ENCODE measurements around the gene UST. TPM values are rescaled to one million over a fixed set of nuclear protein-coding genes. Genes with fewer than 3 reads are reported as not detected.
"Not testable (repeated sequence)": the region's sequence is repeated elsewhere in the genome, so short reads cannot be mapped to it uniquely, and the experiment has no call there.

Gene UST
- polyA plus RNA-seq, 1 experiment, result 21.4 TPM

DNA sequence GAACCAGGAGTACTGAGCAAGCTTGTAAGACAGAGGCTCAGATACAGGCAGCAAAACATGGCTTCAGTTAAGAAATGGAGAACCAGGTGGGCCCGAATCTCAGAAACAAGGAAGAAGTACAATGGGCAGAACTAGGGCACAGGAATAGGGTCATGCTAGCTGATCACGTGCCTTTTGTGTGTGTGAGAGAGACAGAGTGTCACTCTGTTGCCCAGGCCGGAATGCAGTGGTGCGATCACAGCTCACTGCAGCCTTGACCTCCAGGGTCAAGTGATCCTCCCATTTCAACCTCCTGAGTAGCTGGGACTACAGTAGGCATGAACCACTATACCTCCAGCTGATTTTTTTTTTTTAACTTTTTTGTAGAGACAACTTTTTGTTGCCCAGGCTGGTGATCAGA lies 257.8 kb downstream of the UST start:
- no peak for TF ChIP-seq CTCF (IDR thresholded peaks at IDR 0.05; ENCODE audit: low read depth, low read length)
- Histone ChIP-seq H3K27ac (ENCODE audit: low read depth, low read length) (no peak overlapping the region), H3K27me3 (ENCODE audit: control insufficient read depth, insufficient read depth, low read length) (no peaks in the 10 kb centered on the region), H3K9me3 (ENCODE audit: control insufficient read depth, insufficient read depth, low read length) (peaks cover 4% of the 10 kb centered on the region; the same call in 1 of the 2 replicates), H3K4me3 (ENCODE audit: low read depth, low read length) (no peak overlapping the region)
- CTCF ChIA-PET, result interaction anchor here (0.7 to 1.9 kb wide), 2 partner anchors 24 to 33 kb away, joined by 3 to 4 read pairs; no protein-coding TSS in a partner anchor
- POLR2A ChIA-PET, result no interaction called here
- DNase-seq (ENCODE audit: low read depth, low spot score), result no peak

- CTCF ChIA-PET, result interaction anchor here (1.0 kb wide), 1 partner anchor 428 kb away, joined by 4 read pairs; no protein-coding TSS in a partner anchor
- not testable (repeated sequence) for H3K4me3 ChIP-seq (ENCODE audit: low read depth, low read length)
These were observed 259.4 kb downstream of the UST start for GRCh38 chr6:149006236-149006635.

GRCh38 chr6:149006671-149007070 lies 259.8 kb downstream of the UST start:
- DNase-seq (ENCODE audit: low read depth, low spot score), result no peak
- Histone ChIP-seq H3K9me3 (ENCODE audit: control insufficient read depth, insufficient read depth, low read length) (no peaks in the 10 kb centered on the region; the same call in 1 of the 2 replicates), H3K27me3 (ENCODE audit: control insufficient read depth, insufficient read depth, low read length) (no peaks in the 10 kb centered on the region), H3K27ac (ENCODE audit: low read depth, low read length) (no peak overlapping the region), H3K4me3 (ENCODE audit: low read depth, low read length) (no peak overlapping the region)
- CTCF ChIA-PET, result no interaction called here
- POLR2A ChIA-PET, result interaction anchor here (0.7 kb wide), 1 partner anchor 419 kb away, joined by 3 read pairs; no protein-coding TSS in a partner anchor
- no peak for TF ChIP-seq CTCF (IDR thresholded peaks at IDR 0.05; ENCODE audit: low read depth, low read length)

More at GRCh38 chr6:149006236-149006635, 259.4 kb downstream of the UST start:
- H3K27ac ChIP-seq (ENCODE audit: low read depth, low read length); H3K9me3 ChIP-seq (ENCODE audit: control insufficient read depth, insufficient read depth, low read length); POLR2A ChIA-PET; DNase-seq (ENCODE audit: low read depth, low spot score); H3K27me3 ChIP-seq (ENCODE audit: control insufficient read depth, insufficient read depth, low read length): not testable (repeated sequence)

- ChIA-PET CTCF (no interaction called here), POLR2A (no interaction called here)
- no peak overlapping the region for H3K4me3 ChIP-seq (ENCODE audit: low read depth, low read length)
- no peaks in the 10 kb centered on the region; the same call in 1 of the 2 replicates for H3K9me3 ChIP-seq (ENCODE audit: control insufficient read depth, insufficient read depth, low read length)
- TF ChIP-seq CTCF (IDR thresholded peaks at IDR 0.05; ENCODE audit: low read depth, low read length), result no peak
- no peaks in the 10 kb centered on the region for H3K27me3 ChIP-seq (ENCODE audit: control insufficient read depth, insufficient read depth, low read length)
- no peak for DNase-seq (ENCODE audit: low read depth, low spot score)
- H3K27ac ChIP-seq (ENCODE audit: low read depth, low read length), result no peak overlapping the region
These were observed 261.0 kb downstream of the UST start for GRCh38 chr6:149007846-149008245.

DNA sequence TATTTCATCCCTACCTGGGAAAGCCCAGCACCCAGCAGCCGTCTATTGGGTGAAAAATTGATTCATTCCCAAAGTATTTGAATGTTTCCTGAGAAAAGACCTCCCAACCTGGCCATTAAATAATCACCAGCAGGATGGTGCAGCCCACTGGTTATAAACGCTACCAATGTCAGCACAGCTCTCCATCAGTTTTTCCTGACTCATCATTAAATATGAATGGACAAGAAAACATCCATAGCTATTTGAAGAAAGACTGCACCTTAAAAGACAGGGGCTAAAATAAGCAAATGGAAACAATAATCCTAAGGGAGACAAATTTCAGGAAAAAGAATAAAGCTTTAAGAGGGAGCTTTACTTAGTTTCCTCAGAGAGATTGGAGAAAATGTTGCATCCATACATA lies 261.9 kb downstream of the UST start:
- ChIA-PET POLR2A (no interaction called here), CTCF (interaction anchor here (1.2 kb wide), 1 partner anchor 423 kb away, joined by 3 read pairs; no protein-coding TSS in a partner anchor)
- no peak for TF ChIP-seq CTCF (IDR thresholded peaks at IDR 0.05; ENCODE audit: low read depth, low read length)
- H3K27me3 ChIP-seq (ENCODE audit: control insufficient read depth, insufficient read depth, low read length), result no peaks in the 10 kb centered on the region
- no peak for DNase-seq (ENCODE audit: low read depth, low spot score)
- H3K4me3 ChIP-seq (ENCODE audit: low read depth, low read length), result no peak overlapping the region
- no peak overlapping the region for H3K27ac ChIP-seq (ENCODE audit: low read depth, low read length)
- no peaks in the 10 kb centered on the region; the same call in 1 of the 2 replicates for H3K9me3 ChIP-seq (ENCODE audit: control insufficient read depth, insufficient read depth, low read length)

Data from AG04450 (cell line).